ENCODE measurements around the gene BMP10. TPM values are rescaled to one million over a fixed set of nuclear protein-coding genes. Genes with fewer than 3 reads are reported as not detected.

BMP10 gene
- total and polyA plus RNA-seq, 2 of the 8 experiments (the other 6 are each of a cell fraction or from before 2014, with no cell fraction given) = not detected

DNA sequence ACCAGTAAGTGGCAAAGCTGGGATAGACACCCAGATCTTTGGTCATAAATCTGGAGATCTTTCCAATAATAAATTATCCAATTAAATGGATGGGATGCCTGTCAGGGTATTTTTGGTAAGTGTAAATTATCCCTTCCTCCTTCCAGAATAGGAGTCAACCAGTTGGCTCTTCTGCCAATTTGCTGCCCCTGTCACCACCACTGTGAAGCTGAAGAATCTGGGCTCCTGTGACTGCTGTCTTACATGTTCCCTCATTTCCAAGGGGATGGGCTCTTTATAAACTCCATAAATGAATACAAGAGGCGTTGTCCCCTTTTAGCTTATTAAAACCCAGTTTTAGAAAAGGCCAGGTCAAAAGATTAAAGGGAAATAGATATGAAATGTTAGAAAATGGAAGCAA lies 17.8 kb upstream of the BMP10 start:
- H3K14ac ChIP-seq (ENCODE audit: insufficient read length) = no peak overlapping the region
- no peaks in the 10 kb centered on the region for H3K79me1 ChIP-seq (ENCODE audit: low read depth, low read length)
- no peak overlapping the region for H4K91ac ChIP-seq (replicated peaks; ENCODE audit: insufficient read length, low read length)
- H3K79me2 ChIP-seq (ENCODE audit: control insufficient read depth in 1 of 2, insufficient read depth in 2 of 2, low read length in 2 of 2) = no peaks in the 10 kb centered on the region
- H2BK120ac ChIP-seq (replicated peaks; ENCODE audit: low read depth, low read length) = no peak overlapping the region
- TF ChIP-seq YY1 (IDR thresholded peaks at IDR 0.05; ENCODE audit: low read depth, low read length) = no peak
- TF ChIP-seq, protein P1, sequence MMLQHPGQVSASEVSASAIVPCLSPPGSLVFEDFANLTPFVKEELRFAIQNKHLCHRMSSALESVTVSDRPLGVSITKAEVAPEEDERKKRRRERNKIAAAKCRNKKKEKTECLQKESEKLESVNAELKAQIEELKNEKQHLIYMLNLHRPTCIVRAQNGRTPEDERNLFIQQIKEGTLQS (IDR thresholded peaks at IDR 0.05; ENCODE audit: insufficient read depth, low read depth, low read length) = no peak
- TF ChIP-seq GABPA (IDR thresholded peaks at IDR 0.05; ENCODE audit: borderline replicate concordance, insufficient read depth, low read length) = no peak
- no peak for TF ChIP-seq SP1 (IDR thresholded peaks at IDR 0.05; ENCODE audit: low read depth, low read length)
- TF ChIP-seq POLR2AphosphoS5 (IDR thresholded peaks at IDR 0.05; ENCODE audit: low read depth, low read length) = no peak
- TF ChIP-seq BRCA1 (IDR thresholded peaks at IDR 0.05; ENCODE audit: low read depth, low read length) = no peak
- no peak for TF ChIP-seq ASH2L (IDR thresholded peaks at IDR 0.05; ENCODE audit: low read length)
- TF ChIP-seq TCF12 (IDR thresholded peaks at IDR 0.05; ENCODE audit: low read depth, low read length) = no peak
- no peak for TF ChIP-seq MAFK (IDR thresholded peaks at IDR 0.05; ENCODE audit: low read depth, low read length)
- no peak overlapping the region for H3K4me2 ChIP-seq (ENCODE audit: insufficient read depth in 1 of 2, low read depth in 2 of 2, low read length in 2 of 2)
- no peaks in the 10 kb centered on the region for H3K36me3 ChIP-seq (ENCODE audit: control insufficient read depth in 2 of 4, insufficient read depth in 4 of 4, low read length in 3 of 4)
- FAIRE-seq = no peak
- DNase-seq (ENCODE audit: low read depth in 1 of 2, low spot score in 2 of 2) = no peak
- H3K27me3 ChIP-seq (replicated peaks in 1 of 4; ENCODE audit: control insufficient read depth in 3 of 4, extremely low read depth in 1 of 4, insufficient read depth in 3 of 4, low read length in 3 of 4) = no peaks in the 10 kb centered on the region
- no peak overlapping the region for H2BK20ac ChIP-seq (ENCODE audit: low read length)
- no peak overlapping the region for H2BK5ac ChIP-seq (ENCODE audit: low read depth, low read length)
- H3K56ac ChIP-seq (replicated peaks; ENCODE audit: insufficient read length, low read depth, low read length) = no peak overlapping the region
- H2AK5ac ChIP-seq (ENCODE audit: low read depth, low read length) = no peak overlapping the region
- ChIA-PET CTCF (ENCODE audit: partially characterized antibody) (interaction anchor here (0.6 to 1.2 kb wide), 5 partner anchors 10 to 504 kb away, joined by 3 to 4 read pairs (median 3); no protein-coding TSS in a partner anchor), POLR2A (ENCODE audit: partially characterized antibody) (no interaction called here)
- no peak overlapping the region for H3K18ac ChIP-seq (ENCODE audit: extremely low read depth, low read length)
- 94% methylated on average over 1 of the region's 1 CpG; no CpG with 5 or more reads in 1 of the 2 experiments for WGBS, 2 experiments (ENCODE audit: extremely low coverage in 1 of 2, insufficient coverage in 1 of 2, insufficient read length in 1 of 2, insufficient replicate concordance in 2 of 2, low coverage in 1 of 2, low lambda C conversion rate in 2 of 2, missing lambda C conversion rate in 1 of 2)
- H3K9ac ChIP-seq (replicated peaks in 1 of 4; ENCODE audit: extremely low read depth in 1 of 4, low read depth in 3 of 4, low read length in 3 of 4) = no peak overlapping the region
- no peak overlapping the region for H4K8ac ChIP-seq (ENCODE audit: extremely low read depth, insufficient read depth, low read length)
- no peak overlapping the region for H3K27ac ChIP-seq (ENCODE audit: low read depth, low read length)
- H3K4ac ChIP-seq (replicated peaks; ENCODE audit: insufficient read length, low read depth, low read length) = no peak overlapping the region
- H3K4me1 ChIP-seq (replicated peaks in 1 of 4; ENCODE audit: control insufficient read depth in 3 of 4, insufficient read depth in 4 of 4, low read length in 3 of 4) = no peaks in the 10 kb centered on the region
- H4K5ac ChIP-seq (ENCODE audit: insufficient read length, low read depth, low read length) = no peak overlapping the region
- H3K23me2 ChIP-seq (ENCODE audit: low read depth, low read length) = no peaks in the 10 kb centered on the region
- H2BK12ac ChIP-seq (ENCODE audit: low read depth, low read length) = no peak overlapping the region
- H3K23ac ChIP-seq (ENCODE audit: insufficient read length) = no peak overlapping the region
- H4K20me1 ChIP-seq (replicated peaks in 1 of 2; ENCODE audit: control insufficient read depth in 1 of 2, insufficient read depth in 2 of 2, low read length in 2 of 2) = no peaks in the 10 kb centered on the region
- no peak overlapping the region for H2BK15ac ChIP-seq (ENCODE audit: low read length)
- no peak overlapping the region for H3K4me3 ChIP-seq (ENCODE audit: extremely low read depth in 1 of 4, insufficient read depth in 2 of 4, low read depth in 3 of 4, low read length in 4 of 4)
- no peak overlapping the region for H2AFZ ChIP-seq (ENCODE audit: low read length)
- no peaks in the 10 kb centered on the region for H3K9me3 ChIP-seq (ENCODE audit: insufficient read depth in 2 of 2, low read depth in 1 of 2, low read length in 1 of 2)
